Gastroesophageal sphincter (tissue), 4 donors: Measurements from ENCODE around the gene ZNF267. TPM values are rescaled to one million over a fixed set of nuclear protein-coding genes. Genes with fewer than 3 reads are reported as not detected.

ENCODE experiments used
- ATAC-seq: fragments of 150-250 bp; one replicate; pipeline ENCODE4 v1.9.1; 2016; ENCODE audit warnings: mild to moderate bottlenecking, moderate library complexity
- H3K27ac ChIP-seq, 4 donors: fragments of 200-600 bp; sonication (generic) in 3 of 4; 1 replicate in 3 of 4; 2 replicates in 1 of 4; pipeline ENCODE4 v1.5.1; 2016 to 2019
- H3K27me3 ChIP-seq: fragments of 200-600 bp; sonication (generic); one replicate; pipeline ENCODE4 v1.5.1; 2019
- H3K36me3 ChIP-seq, 2 donors: fragments of 200-600 bp; sonication (generic); one replicate each; pipeline ENCODE4 v1.5.1; 2019; ENCODE audit warnings: control low read depth in 1 of 2
- H3K4me1 ChIP-seq, 3 donors: fragments of 200-600 bp; sonication (generic); 1 replicate in 2 of 3; 2 replicates in 1 of 3; pipeline ENCODE4 v1.5.1; 2016 to 2019; ENCODE audit warnings: control low read depth in 2 of 3
- H3K4me3 ChIP-seq, 2 donors: fragments of 200-600 bp; sonication (generic); one replicate each; pipeline ENCODE4 v1.5.1; 2019; ENCODE audit warnings: mild to moderate bottlenecking in 1 of 2, moderate library complexity in 1 of 2
- H3K9me3 ChIP-seq, 3 donors: fragments of 200-600 bp; sonication (generic); one replicate each; pipeline ENCODE4 v1.5.1; 2017 to 2019; ENCODE audit warnings: control low read depth in 2 of 3
- EP300 ChIP-seq: sonication (generic); formaldehyde crosslinking; IDR thresholded peaks from one replicate; pipeline ENCODE4 v1.6.1; 2017; ENCODE audit warnings: antibody characterized with exemption, mild to moderate bottlenecking
- POLR2A ChIP-seq, 2 donors: fragments of 450-650 bp; IDR thresholded peaks; one replicate each; pipeline ENCODE4 v1.6.1; 2017; ENCODE audit warnings: antibody characterized with exemption in 2 of 2, mild to moderate bottlenecking in 2 of 2, moderate library complexity in 1 of 2
- POLR2AphosphoS5 ChIP-seq: sonication (generic); formaldehyde crosslinking; IDR thresholded peaks from one replicate; pipeline ENCODE4 v1.6.1; 2017; ENCODE audit warnings: antibody characterized with exemption
- WGBS, 2 donors: methylation state at CpG; one replicate each; pipeline ENCODE4 v1.1.5; 2018; ENCODE audit warnings: low coverage in 1 of 2; 5-methylcytosine and 5-hydroxymethylcytosine counted together
- total RNA-seq, 4 donors: library from RNA; depleted of rRNA; stranded (reverse); fragments of >200 nt; gene quantifications; one replicate each; pipeline ENCODE4 v1.1.0, GENCODE V29; 2016
- TF ChIP-seq, protein P1 (sequence below), 4 experiments: fragments of 200-600 bp in 2 of 4; fragments of 450-650 bp in 2 of 4; sonication (generic) in 1 of 4; IDR thresholded peaks; one replicate each; pipeline ENCODE4 v1.5.1; 2017 to 2019; ENCODE audit warnings: antibody characterized with exemption in 4 of 4, mild to moderate bottlenecking in 2 of 4, moderate library complexity in 2 of 4

ZNF267 gene
- total RNA-seq, 4 donors from 2014 or later, result 5.2 to 12.8 (median 8.0) TPM

DNA sequence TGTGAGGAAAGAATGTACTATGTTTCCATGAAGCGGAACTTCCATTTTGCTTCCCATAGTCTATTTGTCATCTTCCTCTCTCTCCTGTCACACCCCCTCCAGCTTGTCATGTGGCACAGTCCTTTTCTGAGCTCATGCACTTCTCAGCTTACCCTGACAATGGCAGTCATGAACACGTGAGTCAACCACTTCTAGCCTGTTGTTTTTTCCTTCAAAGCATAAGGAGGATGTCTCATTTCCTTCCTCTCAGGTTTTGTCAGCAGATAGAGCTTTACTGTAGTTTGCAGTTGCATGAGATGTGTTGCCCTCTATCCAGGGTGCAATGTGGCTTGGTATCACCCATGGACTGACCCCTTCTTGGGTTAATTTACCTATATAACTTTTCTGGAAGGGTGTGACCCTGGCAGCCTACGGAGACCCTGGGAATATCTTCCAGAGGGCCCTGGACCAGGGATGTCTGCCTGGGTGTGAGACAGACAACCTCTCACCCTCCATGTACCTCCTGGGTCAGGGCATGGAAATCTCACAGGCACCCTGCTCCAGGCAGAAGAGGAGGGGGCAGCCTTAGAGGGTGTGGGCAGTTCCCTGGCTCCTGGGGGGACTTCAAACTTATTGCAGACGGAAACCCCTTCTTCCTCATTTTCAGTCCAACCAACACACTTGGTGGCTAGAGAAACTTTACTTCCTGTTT is 4.0 kb upstream of the ZNF267 start:
- peaks cover 0 to 17% (median 6%) of the 10 kb centered on the region in 3 donors for H3K4me1 ChIP-seq
- H3K4me3 ChIP-seq, result no peak overlapping the region
- peak; percentile 42 for ATAC-seq
- H3K27ac ChIP-seq, result peak overlapping the region in 2 of 4 donors; percentile 40 to 58
- WGBS, 2 donors, result 27 to 35% methylated on average over 2 to 4 of the region's 4 CpGs
- H3K27me3 ChIP-seq, result no peaks in the 10 kb centered on the region
- TF ChIP-seq POLR2AphosphoS5, result no peak
- TF ChIP-seq POLR2A (IDR thresholded peaks at IDR 0.05), result no peak
- no peak for TF ChIP-seq EP300
- TF ChIP-seq, protein P1, sequence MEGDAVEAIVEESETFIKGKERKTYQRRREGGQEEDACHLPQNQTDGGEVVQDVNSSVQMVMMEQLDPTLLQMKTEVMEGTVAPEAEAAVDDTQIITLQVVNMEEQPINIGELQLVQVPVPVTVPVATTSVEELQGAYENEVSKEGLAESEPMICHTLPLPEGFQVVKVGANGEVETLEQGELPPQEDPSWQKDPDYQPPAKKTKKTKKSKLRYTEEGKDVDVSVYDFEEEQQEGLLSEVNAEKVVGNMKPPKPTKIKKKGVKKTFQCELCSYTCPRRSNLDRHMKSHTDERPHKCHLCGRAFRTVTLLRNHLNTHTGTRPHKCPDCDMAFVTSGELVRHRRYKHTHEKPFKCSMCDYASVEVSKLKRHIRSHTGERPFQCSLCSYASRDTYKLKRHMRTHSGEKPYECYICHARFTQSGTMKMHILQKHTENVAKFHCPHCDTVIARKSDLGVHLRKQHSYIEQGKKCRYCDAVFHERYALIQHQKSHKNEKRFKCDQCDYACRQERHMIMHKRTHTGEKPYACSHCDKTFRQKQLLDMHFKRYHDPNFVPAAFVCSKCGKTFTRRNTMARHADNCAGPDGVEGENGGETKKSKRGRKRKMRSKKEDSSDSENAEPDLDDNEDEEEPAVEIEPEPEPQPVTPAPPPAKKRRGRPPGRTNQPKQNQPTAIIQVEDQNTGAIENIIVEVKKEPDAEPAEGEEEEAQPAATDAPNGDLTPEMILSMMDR (IDR thresholded peaks at IDR 0.05), result no peak
- no peaks in the 10 kb centered on the region for H3K36me3 ChIP-seq
- no peaks in the 10 kb centered on the region for H3K9me3 ChIP-seq

DNA sequence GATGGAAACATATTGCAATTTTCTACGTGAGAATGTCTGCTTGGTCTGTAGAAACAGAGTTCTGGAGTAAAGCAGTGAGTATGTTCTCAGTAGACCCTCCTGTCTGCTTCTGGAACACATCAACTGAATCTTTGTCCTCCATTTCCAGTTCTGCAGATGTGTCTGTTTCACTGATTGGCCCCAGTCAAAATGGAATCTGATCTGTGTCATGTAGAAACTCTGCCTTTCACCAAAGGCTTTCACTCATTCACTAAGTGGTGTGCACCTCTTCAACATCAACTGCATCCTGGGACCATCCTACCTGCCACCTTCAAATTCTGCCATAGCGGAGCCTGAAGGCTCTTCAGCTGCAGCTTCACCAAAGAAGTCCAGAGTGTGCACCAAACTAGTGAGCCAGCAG is 2.8 kb upstream of the ZNF267 start:
- WGBS, 2 donors, result 63 to 76% methylated on average over 1 to 2 of the region's 2 CpGs
- no peak for ATAC-seq
- TF ChIP-seq, protein P1 (IDR thresholded peaks at IDR 0.05), result no peak
- TF ChIP-seq EP300 (no peak), POLR2A (IDR thresholded peaks at IDR 0.05) (no peak), POLR2AphosphoS5 (no peak)
- Histone ChIP-seq H3K9me3 (no peaks in the 10 kb centered on the region), H3K27ac (no peak overlapping the region), H3K4me1 (peaks cover 0 to 28% (median 17%) of the 10 kb centered on the region in 3 donors), H3K36me3 (no peaks in the 10 kb centered on the region), H3K4me3 (no peak overlapping the region), H3K27me3 (no peaks in the 10 kb centered on the region)

DNA sequence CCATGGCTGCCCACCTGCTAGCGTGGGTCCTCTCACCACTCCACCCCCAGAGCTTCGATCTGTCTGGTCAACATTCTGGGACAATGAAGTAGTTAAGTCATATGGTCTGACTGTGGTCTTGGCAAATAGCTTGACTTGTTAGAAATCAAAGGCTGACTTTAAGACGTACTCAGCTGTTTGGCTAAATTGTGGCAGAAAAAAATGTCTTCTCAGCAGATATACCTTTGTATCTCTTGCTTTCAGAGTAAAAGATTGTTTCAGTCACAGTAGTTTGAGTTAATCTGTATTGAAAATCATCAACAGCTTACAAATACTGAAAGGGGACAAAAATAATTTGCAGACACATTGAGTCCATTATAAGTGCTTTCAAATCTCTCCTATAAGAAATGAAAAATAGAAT is 2.1 kb upstream of the ZNF267 start:
- no peak overlapping the region for H3K4me3 ChIP-seq
- H3K4me1 ChIP-seq, result peaks cover 0 to 35% (median 19%) of the 10 kb centered on the region in 3 donors
- WGBS, 2 donors, result 79 to 82% methylated on average over 3 of the region's 3 CpGs
- TF ChIP-seq EP300 (no peak), POLR2AphosphoS5 (no peak), POLR2A (IDR thresholded peaks at IDR 0.05) (no peak)
- TF ChIP-seq, protein P1 (IDR thresholded peaks at IDR 0.05), result no peak
- ATAC-seq, result no peak
- H3K27me3 ChIP-seq, result no peaks in the 10 kb centered on the region
- H3K36me3 ChIP-seq, result no peaks in the 10 kb centered on the region
- H3K9me3 ChIP-seq, result no peaks in the 10 kb centered on the region
- H3K27ac ChIP-seq, result no peak overlapping the region

DNA sequence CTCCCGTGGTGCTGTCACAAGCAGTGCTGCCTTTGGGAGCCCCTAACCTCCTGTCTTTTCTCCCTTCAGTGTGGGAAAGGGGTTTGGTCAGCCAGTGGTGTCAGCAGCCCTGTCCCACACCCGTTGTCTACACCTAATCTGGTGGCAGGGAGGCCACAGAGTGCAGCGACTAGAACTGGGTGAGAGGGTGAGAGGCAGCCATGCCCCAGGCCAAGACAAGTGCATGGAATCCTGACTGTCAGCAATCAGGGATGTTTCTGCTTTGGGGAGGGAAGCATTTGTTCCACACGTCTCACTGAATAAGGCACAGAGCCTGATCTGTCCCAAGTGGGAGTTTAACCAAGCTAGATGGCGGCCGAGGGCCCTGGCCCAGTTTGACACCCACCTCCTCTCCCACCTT is 1.4 kb upstream of the ZNF267 start:
- no peaks in the 10 kb centered on the region for H3K9me3 ChIP-seq
- H3K4me1 ChIP-seq, result peaks cover 0 to 42% (median 26%) of the 10 kb centered on the region in 3 donors
- H3K27me3 ChIP-seq, result no peaks in the 10 kb centered on the region
- ATAC-seq, result no peak
- H3K27ac ChIP-seq, result no peak overlapping the region
- WGBS, 2 donors, result 74 to 80% methylated on average over 2 to 3 of the region's 6 CpGs
- no peak overlapping the region for H3K4me3 ChIP-seq
- TF ChIP-seq, protein P1 (IDR thresholded peaks at IDR 0.05), result no peak
- TF ChIP-seq POLR2A (IDR thresholded peaks at IDR 0.05) (no peak), POLR2AphosphoS5 (no peak), EP300 (no peak)
- no peaks in the 10 kb centered on the region for H3K36me3 ChIP-seq
